ENCODE results near the gene LHX8. TPM values are rescaled to one million over a fixed set of nuclear protein-coding genes. Genes with fewer than 3 reads are reported as not detected.

The LHX8 gene
- total RNA-seq = not detected in 2 replicates

DNA sequence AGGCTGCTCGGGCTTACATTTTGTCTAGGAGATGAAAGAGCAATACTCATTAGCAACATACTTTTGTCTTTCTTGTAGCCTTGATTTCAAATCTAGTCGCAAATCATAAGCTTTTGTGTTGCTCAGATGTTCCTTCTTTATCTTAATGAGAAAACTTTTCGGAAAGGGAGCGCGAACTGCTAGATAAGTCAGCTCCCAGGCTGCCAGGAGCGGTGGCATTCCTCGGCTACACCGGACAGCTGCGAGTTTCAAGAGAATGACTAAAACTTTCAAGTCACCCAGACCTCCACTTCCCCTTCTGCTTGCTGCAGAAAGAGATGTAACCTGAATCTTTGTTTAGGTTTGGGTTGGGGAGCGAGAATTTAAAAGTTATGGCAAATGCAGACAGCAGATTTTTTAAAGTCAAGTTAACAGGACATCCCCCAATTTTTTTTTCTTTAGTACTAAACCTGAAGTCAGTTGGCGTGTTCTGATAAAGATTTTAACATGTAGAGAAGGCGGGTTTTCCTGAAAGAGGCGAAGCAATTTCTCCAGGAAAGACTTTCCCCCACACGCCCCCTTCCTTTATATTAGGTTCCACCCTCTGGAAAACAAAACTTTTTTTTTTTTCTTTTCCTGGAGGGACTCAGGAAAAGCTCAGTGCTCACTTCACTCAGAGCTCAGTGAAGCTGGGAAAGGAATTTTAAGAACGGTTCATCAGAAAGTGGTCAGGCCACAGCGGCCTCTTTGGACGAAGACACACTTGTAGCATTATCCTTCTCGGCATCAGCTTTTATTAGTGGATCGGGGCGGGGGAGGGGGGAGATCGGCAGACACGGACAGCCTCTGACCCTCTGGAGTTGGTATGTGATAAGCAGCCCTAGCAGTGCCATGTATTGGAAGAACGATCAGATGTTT is at the start of gene LHX8:
LHX8 (plus strand) TSS at position 639 of the 897 bp plus-strand sequence. CDS start 2,227 bp downstream, outside the sequence.

